GM12873 (cell line): ENCODE data around the gene QRFP.

Experiments
- TF ChIP-seq, protein P1 (sequence below): IDR thresholded peaks from 2 replicates; pipeline ENCODE4 v1.5.1; 2012; ENCODE audit warnings: low read depth, mild to moderate bottlenecking, moderate library complexity, low read length, control low read depth; ENCODE audit not compliant: insufficient read depth; ENCODE audit errors: missing control alignments

QRFP gene

DNA sequence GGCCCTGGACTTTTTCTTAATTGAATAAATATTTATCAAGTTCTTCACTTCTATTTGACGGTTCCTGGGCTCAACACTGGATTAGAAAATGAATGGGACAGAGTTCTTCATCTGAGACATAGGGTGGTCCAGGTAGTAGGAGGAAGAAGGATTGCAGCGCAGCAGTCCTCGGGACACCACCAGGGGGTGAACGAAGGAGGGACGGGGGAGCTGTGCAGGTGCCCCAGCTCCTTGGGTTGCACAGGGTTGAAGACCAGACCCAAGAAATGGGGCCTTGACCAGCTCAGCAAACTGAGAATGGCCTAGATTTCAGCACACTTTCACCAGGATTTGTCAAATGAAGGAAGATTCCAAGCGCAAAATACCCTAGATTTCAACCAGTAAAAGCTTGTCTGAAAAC is 32.1 kb downstream of the QRFP start:
- TF ChIP-seq, protein P1, sequence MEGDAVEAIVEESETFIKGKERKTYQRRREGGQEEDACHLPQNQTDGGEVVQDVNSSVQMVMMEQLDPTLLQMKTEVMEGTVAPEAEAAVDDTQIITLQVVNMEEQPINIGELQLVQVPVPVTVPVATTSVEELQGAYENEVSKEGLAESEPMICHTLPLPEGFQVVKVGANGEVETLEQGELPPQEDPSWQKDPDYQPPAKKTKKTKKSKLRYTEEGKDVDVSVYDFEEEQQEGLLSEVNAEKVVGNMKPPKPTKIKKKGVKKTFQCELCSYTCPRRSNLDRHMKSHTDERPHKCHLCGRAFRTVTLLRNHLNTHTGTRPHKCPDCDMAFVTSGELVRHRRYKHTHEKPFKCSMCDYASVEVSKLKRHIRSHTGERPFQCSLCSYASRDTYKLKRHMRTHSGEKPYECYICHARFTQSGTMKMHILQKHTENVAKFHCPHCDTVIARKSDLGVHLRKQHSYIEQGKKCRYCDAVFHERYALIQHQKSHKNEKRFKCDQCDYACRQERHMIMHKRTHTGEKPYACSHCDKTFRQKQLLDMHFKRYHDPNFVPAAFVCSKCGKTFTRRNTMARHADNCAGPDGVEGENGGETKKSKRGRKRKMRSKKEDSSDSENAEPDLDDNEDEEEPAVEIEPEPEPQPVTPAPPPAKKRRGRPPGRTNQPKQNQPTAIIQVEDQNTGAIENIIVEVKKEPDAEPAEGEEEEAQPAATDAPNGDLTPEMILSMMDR = no peak

DNA sequence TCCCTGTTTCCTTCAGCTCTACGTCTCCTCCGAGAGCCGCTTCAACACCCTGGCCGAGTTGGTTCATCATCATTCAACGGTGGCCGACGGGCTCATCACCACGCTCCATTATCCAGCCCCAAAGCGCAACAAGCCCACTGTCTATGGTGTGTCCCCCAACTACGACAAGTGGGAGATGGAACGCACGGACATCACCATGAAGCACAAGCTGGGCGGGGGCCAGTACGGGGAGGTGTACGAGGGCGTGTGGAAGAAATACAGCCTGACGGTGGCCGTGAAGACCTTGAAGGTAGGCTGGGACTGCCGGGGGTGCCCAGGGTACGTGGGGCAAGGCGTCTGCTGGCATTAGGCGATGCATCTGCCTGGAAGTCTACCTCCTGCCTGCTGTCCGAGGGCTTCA is 33.9 kb downstream of the QRFP start:
- TF ChIP-seq, protein P1 = no peak

DNA sequence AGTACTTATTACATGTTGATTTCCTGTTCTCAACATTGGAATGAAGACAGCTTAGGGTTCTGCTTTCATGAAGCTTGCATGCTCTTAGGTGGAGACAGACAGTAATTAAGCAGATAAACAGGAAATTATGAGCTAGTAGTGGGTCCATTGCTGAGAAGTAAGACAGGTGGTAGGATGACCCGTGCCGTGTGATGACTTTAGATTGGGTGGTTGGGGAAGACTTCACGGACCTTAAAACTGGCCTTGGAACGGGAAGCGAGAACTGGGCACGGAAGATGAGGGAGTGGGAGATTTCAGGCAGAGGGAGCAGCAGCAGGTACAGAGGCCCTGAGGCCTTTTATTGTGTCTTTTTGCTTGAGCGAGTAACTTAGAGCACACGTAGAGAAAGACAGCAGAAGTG is 34.4 kb downstream of the QRFP start:
- TF ChIP-seq, protein P1 = no peak

DNA sequence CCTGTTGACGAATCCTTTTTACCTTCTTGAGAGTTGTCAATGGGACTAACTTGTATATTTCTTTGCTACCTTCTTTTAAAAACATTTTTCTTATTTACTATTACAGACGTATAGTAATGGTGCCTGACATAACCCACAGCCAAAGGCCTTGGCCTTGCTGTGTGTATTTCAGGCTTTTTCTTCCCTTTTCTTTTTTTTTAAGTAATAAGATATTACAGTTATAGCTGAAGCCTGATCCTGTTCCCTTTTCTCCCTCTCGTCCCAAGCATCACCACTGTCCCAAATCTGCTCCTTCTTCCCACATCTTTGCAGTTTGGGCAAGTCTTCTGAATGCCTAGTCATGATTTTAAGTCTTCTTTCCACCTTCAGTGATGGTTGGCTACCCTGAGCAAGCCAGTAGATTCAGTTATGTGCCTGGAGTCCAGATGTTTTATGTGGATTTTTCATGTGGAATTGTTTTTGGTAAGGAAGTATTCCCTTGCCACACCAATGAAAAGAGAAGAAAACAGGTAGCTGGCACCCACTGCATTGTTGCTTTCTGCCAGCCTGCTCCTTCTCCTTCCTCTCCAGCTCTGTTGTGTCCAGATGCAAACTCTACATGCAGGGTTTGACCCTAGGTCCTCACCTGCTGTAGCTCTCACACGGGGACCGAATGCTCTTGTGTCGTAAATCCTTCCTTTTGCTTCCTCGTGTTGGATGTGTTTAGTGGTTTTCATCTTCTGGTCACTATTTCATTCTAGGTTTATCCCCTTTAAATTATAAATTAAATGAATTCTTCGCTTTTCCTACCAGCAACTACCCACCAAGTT is 35.0 kb downstream of the QRFP start:
- TF ChIP-seq, protein P1 = no peak

DNA sequence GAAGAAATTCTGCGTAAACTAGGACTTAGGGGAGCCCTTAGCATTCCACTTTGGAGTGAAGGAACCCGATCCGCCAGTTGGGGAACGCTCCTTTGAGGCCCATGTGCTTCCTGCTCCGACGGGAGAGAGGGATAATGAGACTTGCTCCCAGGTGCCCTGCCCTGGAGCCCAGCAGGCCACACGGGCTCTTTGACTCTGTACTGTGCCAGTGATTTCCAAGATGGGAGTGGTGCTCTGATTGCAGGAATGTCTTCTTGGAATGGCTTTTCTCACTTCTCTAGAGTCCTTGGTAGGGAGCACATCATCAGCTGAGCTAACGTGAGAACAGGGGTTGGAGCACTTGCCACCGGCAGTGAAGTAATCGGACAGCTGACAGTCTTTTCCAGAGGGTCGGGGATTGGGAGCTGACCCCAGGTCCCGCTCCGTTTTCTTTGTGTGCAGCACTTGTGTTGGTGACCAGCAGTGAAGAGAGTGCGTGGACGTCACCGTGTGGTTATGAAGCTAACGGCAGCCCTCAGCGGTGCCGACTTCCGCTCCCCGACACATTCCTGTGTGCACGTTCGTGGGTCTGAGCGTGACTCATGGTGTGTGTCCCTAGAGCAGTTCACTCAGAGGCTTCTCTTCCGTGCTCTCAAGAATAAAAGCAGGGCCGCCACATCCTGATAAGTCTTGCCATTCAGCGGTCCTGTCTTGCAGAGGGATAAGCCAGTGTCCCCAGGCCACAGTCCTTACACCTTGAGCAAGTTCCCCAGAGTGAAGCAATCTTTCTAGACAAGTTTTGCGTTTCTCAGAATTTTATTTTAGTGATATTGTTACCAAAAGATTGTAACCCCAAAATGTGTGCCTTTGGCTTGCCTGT is 35.9 kb downstream of the QRFP start:
- TF ChIP-seq, protein P1 = no peak

DNA sequence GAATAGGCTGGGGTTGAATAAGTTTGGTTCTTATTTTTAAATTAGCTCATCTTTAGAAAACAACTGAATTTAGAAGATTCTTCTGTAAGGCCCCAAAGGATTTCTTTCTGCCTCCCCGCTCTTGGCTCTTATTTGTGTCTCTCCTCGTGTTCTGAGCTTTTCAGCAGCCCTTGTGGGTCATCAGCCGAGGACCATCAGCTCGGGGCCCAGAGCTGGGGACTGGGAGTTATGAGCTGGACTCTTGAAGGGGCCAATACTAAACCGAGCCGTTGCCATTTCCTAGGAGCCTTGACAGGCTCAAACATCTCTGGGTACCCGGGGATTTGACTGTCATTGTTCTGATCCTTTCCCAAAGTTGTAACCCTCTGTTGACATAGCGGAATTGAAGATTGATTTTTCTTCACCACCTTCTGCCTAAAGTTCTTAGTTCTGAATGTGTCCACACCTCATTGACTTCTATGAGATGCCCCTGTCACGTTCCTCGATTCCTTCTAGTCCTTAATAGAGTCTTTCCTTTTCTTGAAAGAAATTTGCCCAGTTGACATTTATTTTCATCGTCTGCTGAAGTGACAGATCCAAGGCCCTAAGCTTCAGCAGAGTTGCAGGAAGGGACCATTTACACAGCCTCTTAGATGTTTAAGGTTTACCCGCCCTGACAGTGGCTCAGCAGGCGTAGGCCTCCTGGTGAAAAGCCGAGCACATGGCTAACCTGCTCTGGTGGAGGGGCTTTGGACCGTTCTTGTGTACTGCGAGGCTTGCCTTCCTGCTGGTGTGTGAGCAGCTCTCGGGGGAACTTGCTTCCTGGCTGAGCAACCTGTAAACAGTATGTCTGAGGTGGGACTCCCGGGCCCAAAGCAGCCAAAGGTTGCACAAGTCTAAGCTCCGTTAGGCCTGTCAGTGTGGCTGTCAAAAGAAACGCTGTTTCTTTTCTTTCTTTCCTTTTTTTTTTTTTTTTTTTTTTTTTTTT is 37.6 kb downstream of the QRFP start:
- TF ChIP-seq, protein P1 = no peak
